ENCODE results near the gene TMEM169. TPM values are rescaled to one million over a fixed set of nuclear protein-coding genes. Genes with fewer than 3 reads are reported as not detected.

The TMEM169 gene
- polyA plus RNA-seq (2013, experiment 1 of 2; ENCODE audit: insufficient read length) = 1.3 TPM
- 0.63 TPM for polyA plus RNA-seq (2013, experiment 2 of 2; ENCODE audit: insufficient read length)

- DNase-seq = peak; percentile 54
Measured at GRCh38 chr2:216081487-216082116, at the start of gene TMEM169, which contains the start of gene PECR. Gene TMEM169 (plus strand): TSS chr2:216081919. CDS start chr2:216095964, 14,045 bp downstream. Gene PECR (minus strand): TSS chr2:216081809. CDS start chr2:216081741, 68 bp downstream.

- DNase-seq = peak; percentile 85
Measured at GRCh38 chr2:216031960-216032689, 49.6 kb upstream of the TMEM169 start.

GRCh38 chr2:216033403-216033802, 48.3 kb upstream of the TMEM169 start:
- DNase-seq = no peak

- DNase-seq = peak; percentile 67
Measured at GRCh38 chr2:216034065-216034464, 47.7 kb upstream of the TMEM169 start.

- DNase-seq = no peak
Measured at GRCh38 chr2:216039918-216040317, 41.8 kb upstream of the TMEM169 start.

- DNase-seq = no peak
Measured at GRCh38 chr2:216041438-216041837, 40.3 kb upstream of the TMEM169 start.

GRCh38 chr2:216043949-216044348, 37.8 kb upstream of the TMEM169 start:
- no peak for DNase-seq

GRCh38 chr2:216044883-216045486, 36.7 kb upstream of the TMEM169 start:
- DNase-seq = no peak

GRCh38 chr2:216047397-216047796, 34.3 kb upstream of the TMEM169 start:
- no peak for DNase-seq

GRCh38 chr2:216049452-216049851, 32.3 kb upstream of the TMEM169 start:
- DNase-seq = no peak

GRCh38 chr2:216051350-216051749, 30.4 kb upstream of the TMEM169 start:
- DNase-seq = no peak

- DNase-seq = no peak
Measured at GRCh38 chr2:216052420-216052819, 29.3 kb upstream of the TMEM169 start.

GRCh38 chr2:216055680-216056079, 26.0 kb upstream of the TMEM169 start:
- no peak for DNase-seq

- no peak for DNase-seq
Measured at GRCh38 chr2:216056739-216057138, 25.0 kb upstream of the TMEM169 start.

- DNase-seq = peak; percentile 48
Measured at GRCh38 chr2:216057688-216058193, 24.0 kb upstream of the TMEM169 start.

GRCh38 chr2:216059233-216059834, 22.4 kb upstream of the TMEM169 start:
- DNase-seq = no peak

GRCh38 chr2:216064014-216064630, 17.6 kb upstream of the TMEM169 start:
- peak; percentile 14 for DNase-seq

- DNase-seq = no peak
Measured at GRCh38 chr2:216064665-216065064, 17.1 kb upstream of the TMEM169 start.

GRCh38 chr2:216066230-216066629, 15.5 kb upstream of the TMEM169 start:
- peak; percentile 72 for DNase-seq

GRCh38 chr2:216069028-216069427, 12.7 kb upstream of the TMEM169 start:
- DNase-seq = no peak

- DNase-seq = no peak
Measured at GRCh38 chr2:216070195-216070594, 11.5 kb upstream of the TMEM169 start.

- no peak for DNase-seq
Measured at GRCh38 chr2:216071111-216071851, 10.4 kb upstream of the TMEM169 start.

All from fibroblast of skin of scalp (primary cell).